Fibroblast of skin of abdomen (primary cell): ENCODE results near the gene SESN3.
"Not testable (repeated sequence)": the region's sequence is repeated elsewhere in the genome, so short reads cannot be mapped to it uniquely, and the experiment has no call there.

Source experiments
- DNase-seq: peaks from one replicate; pipeline ENCODE4 v3.0.0-alpha.2; 2013

Gene SESN3

GRCh38 chr11:95150956-95151684, 79.9 kb downstream of the SESN3 start:
- DNase-seq, result peak; percentile 89

- no peak for DNase-seq
Observed at GRCh38 chr11:95149651-95150364, 81.2 kb downstream of the SESN3 start.

GRCh38 chr11:95148938-95149337, 82.1 kb downstream of the SESN3 start:
- DNase-seq, result no peak

GRCh38 chr11:95148406-95148805, 82.6 kb downstream of the SESN3 start:
- no peak for DNase-seq

GRCh38 chr11:95147364-95147905, 83.6 kb downstream of the SESN3 start:
- DNase-seq, result peak; percentile 96

GRCh38 chr11:95145430-95146060, 85.5 kb downstream of the SESN3 start:
- no peak for DNase-seq

GRCh38 chr11:95144313-95145235, 86.4 kb downstream of the SESN3 start:
- no peak for DNase-seq

GRCh38 chr11:95143106-95143681, 87.8 kb downstream of the SESN3 start:
- DNase-seq, result peak; percentile 50

- no peak for DNase-seq
Observed at GRCh38 chr11:95142431-95142830, 88.6 kb downstream of the SESN3 start.

GRCh38 chr11:95140397-95141033, 90.5 kb downstream of the SESN3 start:
- peak; percentile 29 for DNase-seq

- no peak for DNase-seq
Observed at GRCh38 chr11:95138448-95138847, 92.6 kb downstream of the SESN3 start.

GRCh38 chr11:95137299-95137698, 93.7 kb downstream of the SESN3 start:
- DNase-seq, result no peak

- not testable (repeated sequence) for DNase-seq
Observed at GRCh38 chr11:95136747-95137146, 94.3 kb downstream of the SESN3 start.

GRCh38 chr11:95135880-95136279, 95.1 kb downstream of the SESN3 start:
- DNase-seq, result no peak

- peak; percentile 23 for DNase-seq
Observed at GRCh38 chr11:95135155-95135554, 95.8 kb downstream of the SESN3 start.

GRCh38 chr11:95134491-95134890, 96.5 kb downstream of the SESN3 start:
- peak; percentile 83 for DNase-seq

GRCh38 chr11:95132956-95133355, 98.0 kb downstream of the SESN3 start:
- DNase-seq, result no peak

GRCh38 chr11:95128602-95129001, 102.4 kb downstream of the SESN3 start:
- DNase-seq, result no peak

GRCh38 chr11:95123556-95123955, 107.4 kb downstream of the SESN3 start:
- DNase-seq, result no peak

GRCh38 chr11:95121698-95122097, 109.3 kb downstream of the SESN3 start:
- DNase-seq, result no peak

GRCh38 chr11:95119361-95120060, 111.5 kb downstream of the SESN3 start:
- DNase-seq, result no peak
